ENCODE data around the gene IFFO2. TPM values are rescaled to one million over a fixed set of nuclear protein-coding genes. Genes with fewer than 3 reads are reported as not detected.
A peak's percentile ranks its signal among the peaks of the same experiment; 100 is the strongest.

Gene IFFO2
- total and polyA plus RNA-seq, 2 of the 13 experiments (the other 11 are each of a cell fraction or from before 2014, with no cell fraction given), result 7.3 to 16.7 TPM

DNA sequence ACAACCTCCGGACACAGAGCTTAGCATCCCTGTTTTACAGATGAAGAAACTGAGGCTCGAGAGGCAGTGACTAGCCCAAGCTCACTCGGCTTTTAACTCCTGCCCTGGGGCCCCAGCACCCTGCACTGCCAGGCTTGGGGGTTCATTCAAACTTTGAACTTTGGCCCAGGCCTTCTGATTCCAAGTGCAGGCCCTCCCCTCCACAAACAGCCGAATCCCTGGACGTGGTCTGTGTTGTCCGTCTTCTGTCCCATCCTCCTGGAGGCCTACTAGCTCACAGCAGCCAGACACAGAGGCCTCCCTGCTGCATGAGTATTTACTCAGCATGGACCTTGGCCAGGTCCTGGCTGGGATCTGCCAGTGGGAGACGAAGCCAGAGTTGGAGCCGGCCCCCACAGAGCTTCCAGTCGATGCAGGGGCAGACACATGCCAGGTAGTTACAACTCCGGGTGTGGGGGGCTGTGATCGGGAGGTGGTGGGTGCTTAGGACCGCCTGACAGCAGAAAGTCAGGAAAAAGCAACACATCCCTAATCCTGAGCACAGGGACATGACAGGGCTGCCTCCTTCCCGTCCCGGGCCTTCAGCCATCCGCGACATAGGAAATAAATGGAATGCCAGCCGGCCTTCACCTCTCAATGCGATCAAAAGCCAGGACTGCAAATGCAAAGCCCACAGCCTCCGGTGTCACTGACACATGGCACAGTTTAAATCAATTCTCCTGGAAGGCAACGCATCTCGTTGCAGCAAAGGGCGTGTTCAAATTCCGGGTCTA is 7.4 kb downstream of the IFFO2 start (continued):
- TF ChIP-seq ZNF512B (CRISPR knock-in tag; IDR thresholded peaks at IDR 0.05; ENCODE audit: borderline replicate concordance) (no peak), ZNF260 (CRISPR knock-in tag; IDR thresholded peaks at IDR 0.05; ENCODE audit: borderline replicate concordance, low read depth) (no peak), ZNF614 (CRISPR knock-in tag; IDR thresholded peaks at IDR 0.05; ENCODE audit: borderline replicate concordance) (peak; percentile 61; the same call in 1 of the 2 replicates), SAFB2 (CRISPR knock-in tag; IDR thresholded peaks at IDR 0.05; ENCODE audit: borderline replicate concordance, low read depth) (0 out of 2 replicates have a peak, but pooled peaks have one; percentile 27), ZNF317 (CRISPR knock-in tag; IDR thresholded peaks at IDR 0.05) (peak; percentile 61), MIXL1 (CRISPR knock-in tag; IDR thresholded peaks at IDR 0.05) (peak; percentile 74), YY1 (IDR thresholded peaks at IDR 0.05; ENCODE audit: insufficient read depth, insufficient replicate concordance, low read depth, low read length) (peak; percentile 25), MXD4 (CRISPR knock-in tag; IDR thresholded peaks at IDR 0.05) (no peak; the same call in 1 of the 2 replicates), TP53 (CRISPR knock-in tag; conservative IDR thresholded peaks at IDR 0.05) (peak; percentile 58; the same call in 1 of the 2 replicates), ZNF160 (CRISPR knock-in tag; IDR thresholded peaks at IDR 0.05) (peak; percentile 94), ZNF382 (CRISPR knock-in tag; IDR thresholded peaks at IDR 0.05; ENCODE audit: borderline replicate concordance) (no peak), ATRX (CRISPR knock-in tag; IDR thresholded peaks at IDR 0.05; ENCODE audit: borderline replicate concordance) (no peak), RELA (CRISPR knock-in tag; IDR thresholded peaks at IDR 0.05) (no peak; the same call in 1 of the 2 replicates), ADNP (CRISPR knock-in tag; IDR thresholded peaks at IDR 0.05) (peak; percentile 92), ZNF121 (CRISPR knock-in tag; IDR thresholded peaks at IDR 0.05) (peak; percentile 82; the same call in 1 of the 2 replicates), ZNF124 (CRISPR knock-in tag; IDR thresholded peaks at IDR 0.05) (peak; percentile 24; the same call in 1 of the 2 replicates), ZNF326 (CRISPR knock-in tag; IDR thresholded peaks at IDR 0.05; ENCODE audit: borderline replicate concordance) (no peak), ZBTB1 (CRISPR knock-in tag; IDR thresholded peaks at IDR 0.05; ENCODE audit: borderline replicate concordance) (no peak), CEBPG (CRISPR knock-in tag; IDR thresholded peaks at IDR 0.05) (peak; percentile 45), ATF7-NPFF (CRISPR knock-in tag; IDR thresholded peaks at IDR 0.05; ENCODE audit: low read depth) (no peak), IKZF1 (IDR thresholded peaks at IDR 0.05) (no peak), REPIN1 (CRISPR knock-in tag; IDR thresholded peaks at IDR 0.05; ENCODE audit: borderline replicate concordance, low read depth) (peak; percentile 97), LCORL (IDR thresholded peaks at IDR 0.05) (no peak), LCORL (CRISPR knock-in tag; IDR thresholded peaks at IDR 0.05) (peak; percentile 95), TBX2 (CRISPR knock-in tag; IDR thresholded peaks at IDR 0.05; ENCODE audit: borderline replicate concordance) (peak; percentile 82), SRY (CRISPR knock-in tag; IDR thresholded peaks at IDR 0.05) (peak; percentile 76; the same call in 1 of the 2 replicates), BORCS8-MEF2B (CRISPR knock-in tag; IDR thresholded peaks at IDR 0.05) (peak; percentile 64)
- TF ChIP-seq, protein P1, sequence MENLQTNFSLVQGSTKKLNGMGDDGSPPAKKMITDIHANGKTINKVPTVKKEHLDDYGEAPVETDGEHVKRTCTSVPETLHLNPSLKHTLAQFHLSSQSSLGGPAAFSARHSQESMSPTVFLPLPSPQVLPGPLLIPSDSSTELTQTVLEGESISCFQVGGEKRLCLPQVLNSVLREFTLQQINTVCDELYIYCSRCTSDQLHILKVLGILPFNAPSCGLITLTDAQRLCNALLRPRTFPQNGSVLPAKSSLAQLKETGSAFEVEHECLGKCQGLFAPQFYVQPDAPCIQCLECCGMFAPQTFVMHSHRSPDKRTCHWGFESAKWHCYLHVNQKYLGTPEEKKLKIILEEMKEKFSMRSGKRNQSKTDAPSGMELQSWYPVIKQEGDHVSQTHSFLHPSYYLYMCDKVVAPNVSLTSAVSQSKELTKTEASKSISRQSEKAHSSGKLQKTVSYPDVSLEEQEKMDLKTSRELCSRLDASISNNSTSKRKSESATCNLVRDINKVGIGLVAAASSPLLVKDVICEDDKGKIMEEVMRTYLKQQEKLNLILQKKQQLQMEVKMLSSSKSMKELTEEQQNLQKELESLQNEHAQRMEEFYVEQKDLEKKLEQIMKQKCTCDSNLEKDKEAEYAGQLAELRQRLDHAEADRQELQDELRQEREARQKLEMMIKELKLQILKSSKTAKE (CRISPR knock-in tag; IDR thresholded peaks at IDR 0.05; ENCODE audit: borderline replicate concordance), result peak; percentile 90
